ENCODE results near the gene PGS1.

DNA sequence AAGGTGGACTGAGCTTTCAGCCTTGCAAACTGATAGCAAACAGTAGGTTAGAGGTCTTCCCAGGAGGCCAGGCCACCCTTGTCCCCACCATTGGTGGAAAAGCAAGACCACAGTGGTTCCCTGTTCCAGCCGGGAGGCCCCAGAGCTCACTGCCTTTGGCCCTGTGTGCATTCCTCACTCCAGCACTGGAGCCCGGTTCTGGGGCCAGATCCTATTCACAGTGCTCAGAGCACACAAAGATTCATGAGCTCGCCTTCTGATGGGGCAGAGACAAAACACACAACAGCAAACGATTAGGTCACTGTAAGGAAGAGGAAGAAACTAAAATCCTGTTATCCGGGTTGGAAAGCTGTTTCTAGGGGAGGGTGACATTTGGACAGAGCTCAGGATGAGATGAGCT lies 5.6 kb upstream of the PGS1 start:
- TF ChIP-seq, protein P1, sequence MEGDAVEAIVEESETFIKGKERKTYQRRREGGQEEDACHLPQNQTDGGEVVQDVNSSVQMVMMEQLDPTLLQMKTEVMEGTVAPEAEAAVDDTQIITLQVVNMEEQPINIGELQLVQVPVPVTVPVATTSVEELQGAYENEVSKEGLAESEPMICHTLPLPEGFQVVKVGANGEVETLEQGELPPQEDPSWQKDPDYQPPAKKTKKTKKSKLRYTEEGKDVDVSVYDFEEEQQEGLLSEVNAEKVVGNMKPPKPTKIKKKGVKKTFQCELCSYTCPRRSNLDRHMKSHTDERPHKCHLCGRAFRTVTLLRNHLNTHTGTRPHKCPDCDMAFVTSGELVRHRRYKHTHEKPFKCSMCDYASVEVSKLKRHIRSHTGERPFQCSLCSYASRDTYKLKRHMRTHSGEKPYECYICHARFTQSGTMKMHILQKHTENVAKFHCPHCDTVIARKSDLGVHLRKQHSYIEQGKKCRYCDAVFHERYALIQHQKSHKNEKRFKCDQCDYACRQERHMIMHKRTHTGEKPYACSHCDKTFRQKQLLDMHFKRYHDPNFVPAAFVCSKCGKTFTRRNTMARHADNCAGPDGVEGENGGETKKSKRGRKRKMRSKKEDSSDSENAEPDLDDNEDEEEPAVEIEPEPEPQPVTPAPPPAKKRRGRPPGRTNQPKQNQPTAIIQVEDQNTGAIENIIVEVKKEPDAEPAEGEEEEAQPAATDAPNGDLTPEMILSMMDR (conservative IDR thresholded peaks at IDR 0.05; ENCODE audit: low read depth, low read length) = no peak
- TF ChIP-seq EZH2 (IDR thresholded peaks at IDR 0.05; ENCODE audit: borderline replicate concordance, low read depth, low read length, poor library complexity, severe bottlenecking) = no peak
